ENCODE data around the gene PLXNA2. TPM values are rescaled to one million over a fixed set of nuclear protein-coding genes. Genes with fewer than 3 reads are reported as not detected.
A peak's percentile ranks its signal among the peaks of the same experiment; 100 is the strongest.

PLXNA2 gene
- total and polyA plus RNA-seq, 11 donors: 9.2 to 28.2 (median 18.0) TPM

DNA sequence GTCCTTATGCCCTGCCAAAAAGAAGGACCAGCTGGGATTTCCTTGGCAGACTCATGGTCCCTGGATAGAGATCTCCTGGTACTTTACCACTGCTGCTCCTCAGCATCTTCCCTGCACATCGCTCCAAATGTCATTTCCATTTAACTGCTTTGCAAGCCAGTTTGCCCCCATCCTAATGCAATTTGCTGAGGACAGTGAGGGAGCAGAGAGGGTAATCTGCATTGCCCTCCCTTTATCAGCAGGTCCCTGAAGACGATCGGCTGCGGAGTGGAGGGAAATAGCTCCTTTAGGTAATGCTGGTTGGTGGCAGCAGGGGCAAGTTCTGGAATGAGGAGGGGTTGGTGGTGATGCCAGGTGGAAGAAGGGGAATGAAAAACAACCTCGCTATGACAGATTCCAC is 2.7 kb downstream of the PLXNA2 start:
- Histone ChIP-seq H3K27ac (peak overlapping the region in 6 of 12 donors; percentile 86 to 97 (median 94)), H3K4me3 (peak overlapping the region in 11 of 12 donors; percentile 66 to 98 (median 88)), H3K4me1 (peaks cover 0 to 77% (median 56%) of the 10 kb centered on the region in 12 donors), H3K9me3 (no peaks in the 10 kb centered on the region), H3K27me3 (peaks cover 0 to 18% (median 0%) of the 10 kb centered on the region in 9 donors), H3K36me3 (peaks cover 0 to 6% (median 0%) of the 10 kb centered on the region in 9 donors)
- 55 to 82% (median 73%) methylated on average over 5 of the region's 5 CpGs for WGBS, 4 donors
- ATAC-seq: no peak
- no peak for DNase-seq
- intact Hi-C loops (cut with DNase I): loop anchor here in 6 of 10 donors (5.0 to 10.0 kb wide), 5 partner anchors 39 to 357 kb away; no protein-coding TSS in a partner anchor
- no peak for TF ChIP-seq POLR2A (IDR thresholded peaks at IDR 0.05)
- TF ChIP-seq, protein P1, sequence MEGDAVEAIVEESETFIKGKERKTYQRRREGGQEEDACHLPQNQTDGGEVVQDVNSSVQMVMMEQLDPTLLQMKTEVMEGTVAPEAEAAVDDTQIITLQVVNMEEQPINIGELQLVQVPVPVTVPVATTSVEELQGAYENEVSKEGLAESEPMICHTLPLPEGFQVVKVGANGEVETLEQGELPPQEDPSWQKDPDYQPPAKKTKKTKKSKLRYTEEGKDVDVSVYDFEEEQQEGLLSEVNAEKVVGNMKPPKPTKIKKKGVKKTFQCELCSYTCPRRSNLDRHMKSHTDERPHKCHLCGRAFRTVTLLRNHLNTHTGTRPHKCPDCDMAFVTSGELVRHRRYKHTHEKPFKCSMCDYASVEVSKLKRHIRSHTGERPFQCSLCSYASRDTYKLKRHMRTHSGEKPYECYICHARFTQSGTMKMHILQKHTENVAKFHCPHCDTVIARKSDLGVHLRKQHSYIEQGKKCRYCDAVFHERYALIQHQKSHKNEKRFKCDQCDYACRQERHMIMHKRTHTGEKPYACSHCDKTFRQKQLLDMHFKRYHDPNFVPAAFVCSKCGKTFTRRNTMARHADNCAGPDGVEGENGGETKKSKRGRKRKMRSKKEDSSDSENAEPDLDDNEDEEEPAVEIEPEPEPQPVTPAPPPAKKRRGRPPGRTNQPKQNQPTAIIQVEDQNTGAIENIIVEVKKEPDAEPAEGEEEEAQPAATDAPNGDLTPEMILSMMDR (IDR thresholded peaks at IDR 0.05): no peak

DNA sequence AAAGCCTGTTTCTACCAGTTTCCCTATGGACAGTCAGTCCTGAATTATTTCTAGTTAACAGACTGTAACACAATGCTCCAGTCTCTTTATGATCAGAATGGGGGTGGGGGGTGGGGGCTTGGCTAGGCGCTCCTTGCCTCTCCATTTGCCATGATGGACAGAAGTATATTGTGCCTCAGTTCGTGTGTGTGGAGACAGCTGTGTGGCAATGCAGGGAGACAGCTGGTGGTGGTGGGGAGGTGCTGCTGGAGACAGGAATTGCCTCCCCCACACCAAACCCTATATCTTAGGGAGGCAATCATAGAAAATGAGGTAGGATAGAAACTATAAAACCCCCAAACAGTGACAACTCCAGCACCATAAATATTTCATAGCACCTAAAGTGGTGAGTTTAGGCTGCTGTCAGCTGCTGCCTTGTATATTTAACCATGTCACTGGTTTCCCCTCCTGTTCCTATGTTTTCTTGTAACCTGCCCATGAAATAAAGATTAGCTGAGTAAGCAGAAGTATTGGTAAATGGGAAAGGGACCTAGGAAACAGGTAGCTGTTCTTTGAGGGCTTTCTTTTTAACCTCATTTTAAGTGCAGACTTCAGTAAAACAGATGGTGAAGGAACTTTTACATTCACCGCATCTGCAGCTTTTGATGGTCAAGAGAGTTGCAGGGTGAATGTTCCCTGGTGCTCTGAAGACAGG is 3.4 kb downstream of the PLXNA2 start:
- no peak for TF ChIP-seq POLR2A (IDR thresholded peaks at IDR 0.05)
- TF ChIP-seq, protein P1 (IDR thresholded peaks at IDR 0.05): no peak
- 65 to 79% (median 73%) methylated on average over 3 of the region's 3 CpGs for WGBS, 4 donors
- H3K27me3 ChIP-seq: peaks cover 0 to 18% (median 0%) of the 10 kb centered on the region in 9 donors
- H3K36me3 ChIP-seq: peaks cover 0 to 6% (median 0%) of the 10 kb centered on the region in 9 donors
- intact Hi-C loops (cut with DNase I): loop anchor here in 6 of 10 donors (5.0 to 10.0 kb wide), 5 partner anchors 39 to 356 kb away; no protein-coding TSS in a partner anchor
- H3K4me3 ChIP-seq: peak overlapping the region in 11 of 12 donors; percentile 66 to 98 (median 88)
- H3K27ac ChIP-seq: peak overlapping the region in 6 of 12 donors; percentile 50 to 97 (median 92)
- ATAC-seq: no peak
- peak in 1 of 5 donors; percentile 9 for DNase-seq
- no peaks in the 10 kb centered on the region for H3K9me3 ChIP-seq
- peaks cover under 1 to 84% (median 63%) of the 10 kb centered on the region in 12 donors for H3K4me1 ChIP-seq

DNA sequence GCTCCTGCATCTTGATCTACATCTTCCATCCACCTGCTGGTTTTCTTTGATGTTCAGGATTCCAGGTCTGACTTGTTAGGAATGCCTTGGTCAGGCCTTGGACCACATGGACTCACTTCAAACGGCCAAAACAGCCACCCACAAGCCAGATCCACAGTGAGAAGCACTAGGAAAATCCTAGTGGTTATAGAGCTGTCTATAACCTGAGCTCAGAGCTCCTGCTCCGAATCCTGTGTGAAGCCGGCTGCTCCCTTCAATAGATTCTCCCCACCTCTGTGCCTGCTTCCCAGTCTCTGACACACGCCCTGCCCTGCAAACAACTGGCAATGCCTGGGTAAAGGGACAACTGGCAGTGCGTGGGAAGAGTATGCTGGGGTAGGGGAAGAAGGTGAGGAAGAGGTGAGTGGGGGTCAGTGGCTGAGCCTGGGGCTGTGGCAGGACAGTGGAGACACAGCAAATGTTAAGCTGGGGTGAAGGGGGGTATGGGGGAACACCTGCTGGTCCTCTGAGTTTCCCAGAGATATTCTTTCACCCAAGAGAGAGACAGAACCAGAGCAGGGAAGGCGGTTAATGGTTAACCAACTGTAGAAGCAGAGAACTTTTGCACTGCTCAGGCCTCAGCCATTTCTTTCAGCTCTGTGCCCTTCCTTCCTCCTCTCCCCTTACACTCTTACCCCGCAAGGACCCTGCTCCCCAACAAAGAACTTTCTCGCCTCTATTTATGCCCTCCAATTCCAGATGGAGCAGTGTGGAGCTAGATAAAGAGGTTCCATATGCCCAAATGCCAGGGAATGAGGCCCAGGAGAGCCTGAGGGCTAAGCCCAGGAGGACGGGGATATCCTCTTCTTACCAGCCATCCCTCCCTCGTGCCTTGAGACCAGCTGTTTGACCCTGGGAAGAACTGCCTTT is 4.5 kb downstream of the PLXNA2 start:
- ATAC-seq (no peak), DNase-seq (peak in 1 of 5 donors; percentile 11)
- Histone ChIP-seq H3K36me3 (peaks cover 0 to 6% (median 0%) of the 10 kb centered on the region in 9 donors), H3K9me3 (no peaks in the 10 kb centered on the region), H3K4me1 (peaks cover 0 to 86% (median 62%) of the 10 kb centered on the region in 12 donors), H3K27ac (peak overlapping the region in 10 of 12 donors; percentile 17 to 86 (median 46)), H3K27me3 (peaks cover 0 to 18% (median 0%) of the 10 kb centered on the region in 9 donors), H3K4me3 (peak overlapping the region in 8 of 12 donors; percentile 14 to 97 (median 74))
- TF ChIP-seq, protein P1 (IDR thresholded peaks at IDR 0.05): no peak
- no peak for TF ChIP-seq POLR2A (IDR thresholded peaks at IDR 0.05)
- WGBS, 4 donors: 71 to 84% (median 76%) methylated on average over 10 of the region's 10 CpGs
- intact Hi-C loops (cut with DNase I): loop anchor here in 9 of 10 donors (1.0 to 10.0 kb wide), 9 partner anchors 37 to 355 kb away; no protein-coding TSS in a partner anchor
